Type B pancreatic cell (in vitro differentiated cells): ENCODE measurements around the gene DTX1. TPM values are rescaled to one million over a fixed set of nuclear protein-coding genes. Genes with fewer than 3 reads are reported as not detected.

Source experiments
- DNase-seq: peaks from one replicate; pipeline ENCODE4 v3.0.0; 2021; ENCODE audit warnings: mixed read lengths; ENCODE audit not compliant: unreplicated experiment; ENCODE audit errors: extremely low spot score
- H3K27ac Mint-ChIP-seq: 2 replicates; pipeline ENCODE4 v1.8.0; 2021; ENCODE audit warnings: mild to moderate bottlenecking, mixed read lengths
- H3K27me3 Mint-ChIP-seq: 2 replicates; pipeline ENCODE4 v1.8.0; 2021; ENCODE audit warnings: mixed read lengths
- H3K36me3 Mint-ChIP-seq: 2 replicates; pipeline ENCODE4 v1.8.0; 2021; ENCODE audit warnings: mixed read lengths
- H3K4me1 Mint-ChIP-seq: one replicate; pipeline ENCODE4 v1.8.0; 2021; ENCODE audit warnings: mixed read lengths; ENCODE audit not compliant: unreplicated experiment
- H3K4me3 Mint-ChIP-seq: 2 replicates; pipeline ENCODE4 v1.8.0; 2021; ENCODE audit warnings: mild to moderate bottlenecking, mixed read lengths
- H3K9me3 Mint-ChIP-seq: 2 replicates; pipeline ENCODE4 v1.8.0; 2021; ENCODE audit warnings: mixed read lengths
- total RNA-seq: library from RNA; stranded (reverse); gene quantifications from 2 replicates; pipeline ENCODE4 v1.2.1, GENCODE V29; 2021; ENCODE audit warnings: low replicate concordance
- TF ChIP-seq, protein P1 (sequence below): fragments of 200-600 bp; sonication (generic); conservative IDR thresholded peaks from 2 replicates; pipeline ENCODE4 v1.5.0; 2021; ENCODE audit warnings: antibody characterized with exemption, mild to moderate bottlenecking

The DTX1 gene
- total RNA-seq, 1 donor from 2014 or later: 2.4 TPM

- TF ChIP-seq, protein P1, sequence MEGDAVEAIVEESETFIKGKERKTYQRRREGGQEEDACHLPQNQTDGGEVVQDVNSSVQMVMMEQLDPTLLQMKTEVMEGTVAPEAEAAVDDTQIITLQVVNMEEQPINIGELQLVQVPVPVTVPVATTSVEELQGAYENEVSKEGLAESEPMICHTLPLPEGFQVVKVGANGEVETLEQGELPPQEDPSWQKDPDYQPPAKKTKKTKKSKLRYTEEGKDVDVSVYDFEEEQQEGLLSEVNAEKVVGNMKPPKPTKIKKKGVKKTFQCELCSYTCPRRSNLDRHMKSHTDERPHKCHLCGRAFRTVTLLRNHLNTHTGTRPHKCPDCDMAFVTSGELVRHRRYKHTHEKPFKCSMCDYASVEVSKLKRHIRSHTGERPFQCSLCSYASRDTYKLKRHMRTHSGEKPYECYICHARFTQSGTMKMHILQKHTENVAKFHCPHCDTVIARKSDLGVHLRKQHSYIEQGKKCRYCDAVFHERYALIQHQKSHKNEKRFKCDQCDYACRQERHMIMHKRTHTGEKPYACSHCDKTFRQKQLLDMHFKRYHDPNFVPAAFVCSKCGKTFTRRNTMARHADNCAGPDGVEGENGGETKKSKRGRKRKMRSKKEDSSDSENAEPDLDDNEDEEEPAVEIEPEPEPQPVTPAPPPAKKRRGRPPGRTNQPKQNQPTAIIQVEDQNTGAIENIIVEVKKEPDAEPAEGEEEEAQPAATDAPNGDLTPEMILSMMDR: no peak
- Mint-ChIP-seq H3K9me3 (no peaks in the 10 kb centered on the region), H3K4me3 (no peak overlapping the region), H3K4me1 (peaks cover 9% of the 10 kb centered on the region), H3K36me3 (no peaks in the 10 kb centered on the region), H3K27me3 (peaks cover 45% of the 10 kb centered on the region), H3K27ac (no peak overlapping the region)
- DNase-seq: no peak
These were observed 38.2 kb downstream of the DTX1 start for GRCh38 chr12:113094738-113095137.

DNA sequence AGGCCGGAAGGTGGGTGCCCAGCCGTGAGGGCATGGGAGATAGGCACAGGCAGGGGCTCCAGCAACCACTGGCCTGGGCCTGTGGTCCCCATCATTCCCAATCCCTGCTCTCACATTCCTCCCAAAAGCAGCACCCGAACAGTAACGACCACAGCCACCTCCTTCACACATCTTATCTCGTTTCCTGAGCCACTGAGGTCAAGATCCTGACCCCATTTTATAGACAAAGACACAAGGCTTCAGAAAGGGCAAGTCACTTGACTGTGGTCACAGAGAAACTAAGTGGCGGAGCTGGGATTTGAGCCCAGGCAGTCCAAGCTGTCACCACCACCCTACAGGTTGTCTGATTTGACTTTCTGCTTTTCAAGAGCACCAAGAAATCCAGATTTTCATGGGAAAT is 38.9 kb downstream of the DTX1 start:
- TF ChIP-seq, protein P1: no peak
- Mint-ChIP-seq H3K27ac (no peak overlapping the region), H3K4me1 (peaks cover 9% of the 10 kb centered on the region), H3K36me3 (no peaks in the 10 kb centered on the region), H3K9me3 (no peaks in the 10 kb centered on the region), H3K27me3 (peaks cover 38% of the 10 kb centered on the region), H3K4me3 (no peak overlapping the region)
- DNase-seq: no peak

DNA sequence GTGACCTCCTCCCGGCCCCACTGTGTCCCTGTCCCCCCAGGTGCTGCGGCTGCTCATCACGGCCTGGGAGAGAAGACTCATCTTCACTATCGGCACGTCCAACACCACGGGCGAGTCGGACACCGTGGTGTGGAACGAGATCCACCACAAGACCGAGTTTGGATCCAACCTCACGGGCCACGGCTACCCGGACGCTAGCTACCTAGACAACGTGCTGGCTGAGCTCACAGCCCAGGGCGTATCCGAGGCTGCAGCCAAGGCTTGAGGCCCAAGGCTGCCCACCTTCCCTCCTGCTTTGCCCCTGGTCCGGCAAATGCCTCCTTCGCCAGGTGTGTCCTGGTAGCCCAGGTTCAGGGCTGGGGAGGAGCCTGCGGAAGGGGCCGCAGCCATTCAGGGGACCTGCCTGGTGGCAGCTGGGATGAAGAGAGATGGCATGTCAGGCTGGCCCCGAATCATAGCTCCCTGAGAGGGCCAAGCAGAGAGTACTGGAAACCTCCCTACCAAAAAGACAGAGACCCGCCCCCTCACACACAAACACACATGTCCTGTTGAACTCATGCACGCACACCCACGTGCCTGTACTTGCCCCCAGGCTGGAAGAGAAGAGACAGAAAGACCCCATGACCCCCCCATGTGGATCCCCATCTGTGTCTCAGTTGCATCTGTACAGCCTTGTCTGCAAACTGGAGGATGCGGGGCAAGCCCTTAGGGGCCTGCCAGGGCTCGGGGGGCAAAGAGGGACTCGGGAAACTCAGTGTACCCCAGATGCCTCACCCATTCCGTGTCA is 40.3 kb downstream of the DTX1 start:
- Mint-ChIP-seq H3K27me3 (peaks cover 26% of the 10 kb centered on the region), H3K4me3 (no peak overlapping the region), H3K9me3 (no peaks in the 10 kb centered on the region), H3K36me3 (no peaks in the 10 kb centered on the region), H3K27ac (no peak overlapping the region), H3K4me1 (peaks cover 9% of the 10 kb centered on the region)
- DNase-seq: no peak
- TF ChIP-seq, protein P1: no peak

- Mint-ChIP-seq H3K27ac (no peak overlapping the region), H3K27me3 (peaks cover 20% of the 10 kb centered on the region), H3K9me3 (no peaks in the 10 kb centered on the region), H3K4me3 (no peak overlapping the region), H3K36me3 (no peaks in the 10 kb centered on the region), H3K4me1 (peaks cover under 1% of the 10 kb centered on the region)
- DNase-seq: no peak
- TF ChIP-seq, protein P1: no peak
These were observed 41.3 kb downstream of the DTX1 start for GRCh38 chr12:113097716-113098440.

- Mint-ChIP-seq H3K9me3 (no peaks in the 10 kb centered on the region), H3K4me3 (peak overlapping the region; percentile 43), H3K36me3 (no peaks in the 10 kb centered on the region), H3K4me1 (no peaks in the 10 kb centered on the region), H3K27me3 (peaks cover 19% of the 10 kb centered on the region), H3K27ac (peak overlapping the region; percentile 85)
- DNase-seq: peak; percentile 83
- TF ChIP-seq, protein P1: peak; percentile 85
These were observed 42.0 kb downstream of the DTX1 start for GRCh38 chr12:113098441-113099028.
